NCI-H748 (cell line): ENCODE data around the gene STK24.
A peak's percentile ranks its signal among the peaks of the same experiment; 100 is the strongest.

Experiments
- DNase-seq: peaks from one replicate; lab custom pipeline; 2025; ENCODE audit not compliant: unreplicated experiment; lab: John Stamatoyannopoulos, UW

STK24 gene

DNA sequence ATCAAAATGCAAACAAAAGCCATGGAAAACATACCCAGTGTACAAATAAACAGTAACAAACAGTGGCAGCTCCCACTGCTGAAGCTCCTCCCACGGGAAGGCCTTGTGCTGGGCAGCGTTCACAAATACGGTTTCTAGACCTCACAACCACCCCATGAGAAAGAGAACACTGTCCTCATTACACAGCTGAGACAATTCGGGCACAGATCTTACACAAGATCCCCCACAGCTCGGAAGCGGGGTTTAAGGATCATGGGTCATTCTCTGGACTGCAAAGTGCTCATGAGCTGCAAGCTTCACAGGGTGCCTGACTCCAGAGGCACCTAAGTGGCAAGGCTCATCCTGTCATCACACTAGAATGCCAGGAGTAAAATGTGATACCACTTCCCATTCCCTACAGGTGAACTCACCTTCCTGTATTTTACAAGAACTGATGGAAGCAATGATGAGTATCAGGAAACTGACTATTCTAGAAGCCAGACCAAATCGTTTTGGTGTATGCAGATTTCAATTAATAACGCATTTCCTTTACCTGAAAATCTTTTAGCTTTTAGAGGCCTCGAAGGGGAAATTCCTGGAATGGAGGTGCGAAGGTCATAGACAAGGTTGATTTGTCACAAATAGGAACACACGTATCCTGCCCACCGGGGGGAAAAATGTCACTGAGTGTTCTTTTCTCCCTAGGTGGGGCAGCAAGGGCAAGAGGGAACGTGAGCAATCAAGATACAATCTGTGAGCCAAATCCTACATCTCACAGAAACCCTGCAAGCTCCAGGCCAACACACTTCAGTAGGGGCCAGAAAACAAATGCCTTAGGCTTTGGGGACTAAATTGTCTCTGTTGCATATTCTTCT is 41.2 kb downstream of the STK24 start:
- no peak for DNase-seq

- DNase-seq, result no peak
Measured at GRCh38 chr13:98534821-98535220, 42.1 kb downstream of the STK24 start.

DNA sequence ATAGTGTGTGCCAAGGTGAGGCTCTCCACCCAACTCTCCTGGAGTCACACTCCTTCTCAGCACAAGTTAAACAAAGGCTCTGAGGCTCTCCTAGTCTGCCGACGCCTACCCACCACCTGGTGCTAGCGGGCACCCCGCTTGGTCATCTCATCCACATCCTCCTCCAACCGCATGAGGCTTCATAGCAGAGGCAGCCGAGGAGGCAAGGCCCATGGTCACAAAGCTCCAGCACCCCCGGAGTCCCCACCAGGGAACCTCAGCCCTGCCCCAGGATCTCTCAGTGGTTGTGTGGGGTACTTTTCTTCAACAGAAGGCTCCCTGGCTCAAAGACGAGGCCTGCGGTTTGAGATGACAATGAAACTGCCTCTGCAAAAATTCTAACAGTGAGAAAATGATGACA is 43.0 kb downstream of the STK24 start:
- no peak for DNase-seq

DNA sequence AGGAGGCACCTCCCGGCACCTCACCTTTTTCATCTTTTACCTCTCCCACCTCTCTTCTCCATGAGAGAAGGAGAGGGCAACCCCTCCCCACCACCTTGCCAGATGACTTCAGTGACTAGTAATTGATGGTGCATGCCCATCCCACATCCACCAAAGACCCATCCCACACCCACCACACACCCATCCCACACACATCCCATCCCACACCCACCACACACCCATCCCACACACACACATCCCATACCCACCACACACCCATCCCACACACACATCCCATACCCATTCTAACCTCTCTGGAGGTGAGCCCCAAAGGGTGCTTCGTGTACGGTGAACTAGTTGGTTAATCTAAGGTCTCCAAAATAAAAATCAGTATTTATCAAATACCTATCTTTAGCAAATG is 44.7 kb downstream of the STK24 start:
- no peak for DNase-seq

- DNase-seq, result no peak
Measured at GRCh38 chr13:98530217-98530616, 46.7 kb downstream of the STK24 start.

GRCh38 chr13:98529171-98529570 is 47.7 kb downstream of the STK24 start:
- no peak for DNase-seq

DNA sequence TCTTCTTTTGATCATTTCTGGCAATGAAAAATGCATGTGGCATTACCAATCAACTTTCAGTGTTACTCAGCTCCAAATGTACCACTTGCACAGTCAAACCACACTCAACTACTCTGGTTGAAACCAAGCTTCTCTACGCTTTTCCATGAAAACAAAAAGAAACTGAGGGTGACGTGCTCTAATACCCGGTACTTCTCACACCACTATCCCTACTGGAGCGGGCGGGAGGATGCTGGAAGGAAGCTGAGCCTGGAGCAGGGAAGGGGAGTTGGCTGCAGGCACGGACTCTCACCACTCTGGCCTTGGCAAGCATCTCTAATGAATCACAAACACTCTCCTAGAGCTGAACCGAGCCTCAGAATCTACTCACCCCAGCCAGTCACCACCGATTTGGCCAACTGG is 48.2 kb downstream of the STK24 start:
- no peak for DNase-seq

DNA sequence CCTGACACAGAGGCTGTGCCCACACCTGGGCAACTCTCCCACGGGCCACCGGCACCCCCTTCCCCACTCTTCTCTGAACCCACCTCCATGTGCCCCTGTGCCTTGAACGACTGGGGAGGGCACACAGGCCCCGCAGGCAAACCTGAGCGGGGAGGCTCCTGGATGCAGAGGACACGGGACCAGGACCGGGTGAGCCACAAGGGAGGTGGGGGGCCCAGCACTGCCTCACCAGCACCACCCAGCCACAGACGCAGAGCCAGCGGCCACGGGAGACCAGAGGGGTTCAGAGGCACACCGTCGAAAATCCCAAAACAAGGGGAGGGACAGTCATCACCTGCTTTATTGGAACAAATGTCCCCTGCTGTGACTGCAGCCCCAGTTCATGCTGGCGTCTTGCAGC is 49.4 kb downstream of the STK24 start:
- no peak for DNase-seq

GRCh38 chr13:98526182-98526512 is 50.8 kb downstream of the STK24 start:
- DNase-seq, result no peak

DNA sequence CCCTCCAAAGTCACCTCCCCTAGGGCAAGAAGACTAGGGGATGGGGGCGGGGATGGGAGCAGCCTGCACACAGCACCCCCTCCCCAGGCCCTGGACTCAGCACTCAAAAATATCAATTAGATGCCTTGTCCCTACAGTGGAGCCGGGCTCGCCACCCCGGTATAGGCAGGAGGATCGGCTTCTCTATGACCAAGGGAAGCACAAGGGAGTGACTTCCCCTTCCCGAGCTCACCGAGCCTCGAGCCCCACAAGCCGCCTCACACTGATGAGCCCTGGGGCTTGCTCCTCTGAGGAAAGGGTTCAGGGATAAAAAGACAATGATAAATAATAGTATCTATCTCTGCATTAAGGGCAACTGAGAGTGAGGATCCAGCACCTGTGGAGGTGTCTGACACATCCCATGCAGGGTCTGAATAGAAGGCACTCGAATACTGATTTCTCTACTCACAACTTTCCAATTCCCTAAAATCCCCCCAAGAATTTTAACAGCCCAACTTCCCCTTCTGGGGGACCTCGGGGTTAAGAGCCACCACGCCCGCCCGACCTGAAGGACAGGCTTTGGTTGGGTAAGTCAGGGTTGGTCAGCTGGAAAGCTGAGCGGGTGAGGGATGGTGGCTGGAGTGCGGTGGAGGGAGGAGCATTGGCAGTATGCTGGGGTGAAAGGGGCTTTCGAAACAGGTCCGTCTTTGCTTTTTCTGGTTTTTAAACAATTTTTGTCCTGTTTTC is 51.3 kb downstream of the STK24 start:
- DNase-seq, result no peak

DNA sequence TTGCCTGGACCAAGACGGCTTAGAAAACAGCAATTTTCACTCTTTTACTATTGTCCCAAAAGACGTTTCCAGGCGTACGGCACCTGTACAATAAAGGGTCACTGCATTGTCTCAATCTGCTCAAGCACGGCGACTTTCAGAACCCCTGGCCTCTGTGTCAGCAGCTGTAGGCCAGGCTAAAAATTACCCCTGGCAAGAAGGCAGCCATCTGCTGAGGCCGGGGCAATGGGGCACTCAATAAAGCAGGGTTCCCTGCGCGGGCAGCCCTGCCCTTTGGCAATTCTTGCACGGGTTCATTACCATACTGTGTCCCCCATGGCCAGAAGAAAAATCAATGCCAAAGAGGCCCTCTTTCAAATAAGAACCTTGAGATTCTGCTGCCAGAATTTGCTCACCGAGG is 52.1 kb downstream of the STK24 start:
- DNase-seq, result no peak

DNA sequence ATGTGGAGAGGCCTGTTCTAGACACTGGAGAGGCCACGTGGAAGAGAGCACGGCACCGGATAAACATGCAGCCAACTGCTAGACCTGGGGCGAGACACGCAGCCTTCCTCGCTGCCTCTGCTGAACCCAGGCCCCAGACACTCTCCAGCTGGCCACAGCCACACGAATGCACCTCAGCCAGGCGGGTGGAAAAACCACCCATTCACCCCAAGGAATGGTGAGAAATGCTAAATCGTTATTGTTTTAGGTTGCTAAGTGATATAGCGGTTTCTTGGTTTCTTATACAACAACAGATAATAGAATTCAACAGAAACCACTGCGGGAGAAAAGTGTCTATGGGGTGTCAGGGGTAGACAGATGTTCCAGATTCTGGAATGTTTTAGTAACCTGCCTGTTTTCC is 52.5 kb downstream of the STK24 start:
- peak; percentile 10 for DNase-seq

GRCh38 chr13:98523455-98524102 is 53.3 kb downstream of the STK24 start:
- no peak for DNase-seq

DNA sequence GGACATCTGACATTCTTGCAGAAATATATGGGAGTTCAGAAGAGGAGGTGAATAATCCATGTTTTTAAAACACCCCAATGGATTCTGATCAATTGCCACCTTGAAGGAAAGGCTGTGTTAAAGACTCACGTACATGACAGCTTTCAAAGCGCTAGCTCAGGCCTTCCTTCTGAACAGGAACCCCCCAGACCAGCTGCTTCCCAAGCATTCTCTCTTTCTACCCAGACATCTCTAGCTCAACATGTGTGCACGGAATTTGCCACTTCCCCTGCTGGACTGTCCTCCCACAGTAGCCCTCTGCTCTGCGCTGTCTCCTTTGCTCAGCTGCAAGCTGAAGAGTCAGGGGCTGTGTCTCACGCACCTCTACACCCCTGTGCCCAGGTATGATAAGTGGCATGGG is 54.5 kb downstream of the STK24 start:
- DNase-seq, result no peak

DNA sequence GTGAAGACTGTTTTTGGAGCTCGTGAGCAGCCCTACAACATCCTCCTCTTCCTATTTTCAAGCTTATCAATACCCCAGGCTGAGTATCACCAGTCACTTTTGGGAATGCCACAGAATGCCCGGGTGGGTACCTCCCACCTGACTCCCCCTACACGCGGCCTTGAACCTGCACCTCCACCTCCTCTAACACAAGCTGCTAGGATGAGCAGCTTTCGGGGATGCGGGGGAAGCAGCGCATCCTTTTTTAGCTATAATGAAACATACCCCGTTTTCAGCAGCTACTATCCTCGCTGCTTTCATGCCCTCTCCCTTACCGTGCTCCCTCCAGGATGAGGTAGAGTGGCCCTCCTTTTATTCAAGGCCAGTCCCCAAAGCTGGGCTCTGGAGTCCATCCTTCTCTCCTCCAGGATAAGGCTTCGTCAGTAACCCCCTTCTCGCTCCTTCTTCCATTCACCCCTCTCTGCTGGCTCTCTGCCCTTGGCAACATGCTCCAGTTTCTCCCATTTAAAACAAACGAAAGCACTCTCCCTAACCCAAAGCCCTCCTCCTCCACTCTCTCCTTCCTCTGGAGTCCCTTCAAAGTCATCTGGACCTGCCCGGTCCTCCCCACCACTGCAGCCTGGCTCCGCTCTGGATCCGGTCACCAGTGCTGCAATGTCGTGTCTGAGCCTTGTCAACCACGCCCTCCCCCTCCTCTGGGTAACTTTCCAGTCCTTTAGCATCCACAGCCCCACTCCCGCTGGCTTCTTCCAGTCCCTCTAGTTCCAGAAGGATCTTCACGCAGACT is 55.3 kb downstream of the STK24 start:
- no peak for DNase-seq

GRCh38 chr13:98520674-98521449 is 56.0 kb downstream of the STK24 start:
- DNase-seq, result no peak

DNA sequence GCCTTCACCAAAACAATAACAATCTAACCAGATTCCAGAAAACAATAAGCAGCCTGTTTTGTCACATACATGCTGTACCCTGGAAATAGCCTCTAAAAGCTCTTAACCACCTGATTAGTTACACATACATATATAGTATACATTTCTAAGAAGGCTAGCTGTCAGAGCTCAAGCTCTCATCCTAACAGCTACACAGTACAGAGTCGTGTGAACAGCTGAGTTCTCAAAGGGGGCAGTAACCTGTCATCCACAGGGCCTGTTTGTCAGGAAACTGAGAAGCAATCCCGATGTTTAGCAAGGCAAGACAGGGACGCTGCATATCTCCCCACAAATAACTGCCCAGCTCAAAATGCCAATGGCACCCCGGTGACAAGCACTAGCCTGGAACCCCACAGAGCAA is 56.9 kb downstream of the STK24 start:
- no peak for DNase-seq

DNA sequence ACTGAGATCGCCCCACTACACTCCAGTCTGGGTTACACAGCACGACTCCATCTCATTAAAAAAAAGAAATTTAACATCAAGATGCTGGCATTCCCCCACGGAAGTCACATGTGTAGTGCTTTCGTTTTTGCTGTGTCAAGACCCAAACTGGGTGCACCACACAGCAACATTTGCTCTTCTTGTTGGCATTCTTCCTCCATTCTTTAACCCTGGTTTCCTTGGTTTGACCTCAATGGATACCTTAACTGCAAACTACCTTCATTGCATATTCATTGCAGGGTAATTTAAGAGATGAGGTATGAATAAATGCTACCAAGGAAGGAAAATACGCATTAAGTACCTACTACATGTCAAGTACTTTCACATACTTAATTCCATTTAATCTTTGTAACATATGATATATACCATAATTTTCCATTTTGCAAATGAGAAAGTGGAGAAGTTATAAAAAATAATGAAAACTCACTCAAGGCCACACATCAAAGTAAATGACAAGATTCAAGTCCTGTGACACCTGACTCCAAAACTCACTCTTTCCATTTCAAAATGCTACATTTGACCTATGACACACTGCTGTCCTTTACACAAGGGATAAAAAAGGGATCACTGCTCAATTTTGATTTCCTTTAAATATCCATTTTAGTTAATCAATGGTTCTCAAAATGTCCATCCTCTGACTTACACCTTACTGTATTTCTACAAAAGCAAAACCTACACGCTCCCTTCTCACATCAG is 59.2 kb downstream of the STK24 start:
- no peak for DNase-seq

GRCh38 chr13:98515818-98516465 is 61.0 kb downstream of the STK24 start:
- no peak for DNase-seq
